ENCODE data around the gene IGDCC3.

The IGDCC3 gene

GRCh38 chr15:65323071-65323511 is 54.7 kb downstream of the IGDCC3 start:
- DNase-seq (ENCODE audit: low read depth in 2 of 2), result peak; percentile 38 to 73
- H3K4me3 ChIP-seq (replicated peaks in 1 of 2; ENCODE audit: low read depth in 2 of 2, low read length in 2 of 2), result no peak overlapping the region
- TF ChIP-seq CTCF (IDR thresholded peaks at IDR 0.05; ENCODE audit: low read depth, low read length), result no peak

GRCh38 chr15:65318870-65319356 is 58.9 kb downstream of the IGDCC3 start:
- no peak overlapping the region for H3K4me3 ChIP-seq (replicated peaks in 1 of 2; ENCODE audit: low read depth in 2 of 2, low read length in 2 of 2)
- TF ChIP-seq CTCF (IDR thresholded peaks at IDR 0.05; ENCODE audit: low read depth, low read length), result peak; percentile 79
- DNase-seq (ENCODE audit: low read depth in 2 of 2), result peak; percentile 82 to 84

GRCh38 chr15:65312400-65312916 is 65.3 kb downstream of the IGDCC3 start:
- no peak for TF ChIP-seq CTCF (IDR thresholded peaks at IDR 0.05; ENCODE audit: low read depth, low read length)
- H3K4me3 ChIP-seq (replicated peaks in 1 of 2; ENCODE audit: low read depth in 2 of 2, low read length in 2 of 2), result no peak overlapping the region
- peak in 1 of 2 donors; percentile 26 for DNase-seq (ENCODE audit: low read depth in 2 of 2)

GRCh38 chr15:65311760-65312159 is 66.0 kb downstream of the IGDCC3 start:
- H3K4me3 ChIP-seq (replicated peaks in 1 of 2; ENCODE audit: low read depth in 2 of 2, low read length in 2 of 2), result no peak overlapping the region
- DNase-seq (ENCODE audit: low read depth in 2 of 2), result no peak
- no peak for TF ChIP-seq CTCF (IDR thresholded peaks at IDR 0.05; ENCODE audit: low read depth, low read length)

GRCh38 chr15:65310431-65311137 is 67.2 kb downstream of the IGDCC3 start:
- no peak for TF ChIP-seq CTCF (IDR thresholded peaks at IDR 0.05; ENCODE audit: low read depth, low read length)
- no peak overlapping the region for H3K4me3 ChIP-seq (replicated peaks in 1 of 2; ENCODE audit: low read depth in 2 of 2, low read length in 2 of 2)
- peak in 1 of 2 donors; percentile 8 for DNase-seq (ENCODE audit: low read depth in 2 of 2)

GRCh38 chr15:65309882-65310418 is 67.9 kb downstream of the IGDCC3 start:
- no peak for TF ChIP-seq CTCF (IDR thresholded peaks at IDR 0.05; ENCODE audit: low read depth, low read length)
- no peak for DNase-seq (ENCODE audit: low read depth in 2 of 2)

More at GRCh38 chr15:65309882-65310418, 67.9 kb downstream of the IGDCC3 start:
- no peak overlapping the region for H3K4me3 ChIP-seq (replicated peaks in 1 of 2; ENCODE audit: low read depth in 2 of 2, low read length in 2 of 2)
